HCT116 (cell line): ENCODE measurements around the gene BICD1.

Experiments used
- CEBPB ChIP-seq: IDR thresholded peaks from 2 replicates; pipeline ENCODE4 v1.6.1; 2012; ENCODE audit warnings: low read depth
- EGR1 ChIP-seq: IDR thresholded peaks from 2 replicates; pipeline ENCODE4 v1.6.1; 2012; ENCODE audit warnings: low read depth
- ELF1 ChIP-seq: IDR thresholded peaks from 2 replicates; pipeline ENCODE4 v1.6.1; 2012; ENCODE audit warnings: low read depth, borderline replicate concordance
- EZH2 ChIP-seq: fragments of 200-600 bp; sonication (generic); IDR thresholded peaks from 2 replicates; pipeline ENCODE4 v1.6.1; 2017; ENCODE audit warnings: antibody characterized with exemption, mixed run types
- JUND ChIP-seq: IDR thresholded peaks from 2 replicates; pipeline ENCODE4 v1.6.1; 2012
- POLR2A ChIP-seq: IDR thresholded peaks from 2 replicates; pipeline ENCODE4 v1.7.0; 2011; ENCODE audit warnings: borderline replicate concordance; ENCODE audit not compliant: insufficient read depth, insufficient read length; ENCODE audit errors: extremely low read depth
- POLR2AphosphoS5 ChIP-seq: IDR thresholded peaks from 2 replicates; pipeline ENCODE4 v1.6.1; 2011; ENCODE audit warnings: mild to moderate bottlenecking, low read depth, low read length, moderate library complexity
- SIN3A ChIP-seq: IDR thresholded peaks from 2 replicates; pipeline ENCODE4 v1.6.1; 2012; ENCODE audit warnings: low read depth
- TCF7L2 ChIP-seq: IDR thresholded peaks from 2 replicates; pipeline ENCODE4 v1.7.0; 2011; ENCODE audit warnings: borderline replicate concordance, inconsistent platforms; ENCODE audit not compliant: insufficient read depth, insufficient read length; ENCODE audit errors: extremely low read depth
- YY1 ChIP-seq: IDR thresholded peaks from 2 replicates; pipeline ENCODE4 v1.6.1; 2011; ENCODE audit warnings: low read length, low read depth, moderate library complexity, mild to moderate bottlenecking; ENCODE audit not compliant: insufficient replicate concordance; ENCODE audit errors: extremely low read depth
- ZNF274 ChIP-seq: fragments of 200-500 bp; sonication (Bioruptor generic); IDR thresholded peaks from 2 replicates; pipeline ENCODE4 v1.6.1; 2014; ENCODE audit warnings: mild to moderate bottlenecking, low read depth, low read length, inconsistent platforms
- TF ChIP-seq, protein P1 (sequence below), 3 experiments: fragments of 200-600 bp in 1 of 3; sonication (generic) in 1 of 3; IDR thresholded peaks in 2 of 3; conservative IDR thresholded peaks in 1 of 3; 2 replicates each; pipeline ENCODE4 v1.5.1; 2012 to 2017; ENCODE audit warnings: low read depth in 2 of 3, low read length in 2 of 3, antibody characterized with exemption in 1 of 3, borderline replicate concordance in 1 of 3, control low read depth in 1 of 3, mild to moderate bottlenecking in 1 of 3, mixed read lengths in 1 of 3, mixed run types in 1 of 3, moderate library complexity in 1 of 3; ENCODE audit not compliant: insufficient read depth in 1 of 3
- TF ChIP-seq, protein P2 (sequence below): IDR thresholded peaks from 2 replicates; pipeline ENCODE4 v1.6.1; 2012; ENCODE audit warnings: low read depth
- TF ChIP-seq, protein P3 (sequence below): IDR thresholded peaks from 2 replicates; pipeline ENCODE4 v1.6.1; 2012

DNA sequence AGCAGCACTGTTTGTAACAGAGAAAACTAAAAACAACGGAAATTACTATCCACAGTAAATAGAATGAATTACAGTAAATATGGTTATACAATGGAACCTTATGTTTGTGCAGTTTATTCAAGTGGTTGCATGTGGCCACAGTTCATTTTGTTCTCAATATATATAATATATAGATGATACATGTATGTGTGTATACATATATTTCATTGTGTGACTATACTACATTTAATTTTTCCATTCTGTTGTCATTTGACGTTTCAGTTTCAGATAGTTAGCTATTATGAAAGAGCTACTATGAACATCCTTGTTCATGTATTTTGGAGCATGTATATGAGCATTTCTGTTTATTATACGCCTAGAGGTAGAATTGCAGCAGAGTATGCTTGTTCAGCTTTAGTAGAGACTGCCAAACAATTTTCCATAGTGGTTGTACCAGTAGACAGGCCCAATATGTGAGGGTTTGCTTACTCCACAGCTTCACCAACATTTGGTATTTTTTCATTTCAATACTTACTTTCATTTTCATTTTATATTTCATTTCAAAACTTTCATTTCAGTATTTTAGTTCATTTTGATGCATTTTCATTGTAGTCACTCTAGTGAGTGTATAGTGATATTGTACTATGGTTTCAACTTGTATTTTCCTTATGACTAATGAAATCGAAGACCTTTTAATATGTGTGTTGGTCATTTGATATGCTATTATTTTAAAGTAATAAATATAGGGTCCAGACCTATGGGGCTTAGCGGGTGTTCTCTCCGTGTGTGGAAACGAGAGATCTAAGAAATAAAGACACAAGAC lies 151.2 kb downstream of the BICD1 start:
- TF ChIP-seq YY1, result no peak
- no peak for TF ChIP-seq POLR2A
- TF ChIP-seq JUND, result no peak
- no peak for TF ChIP-seq POLR2AphosphoS5
- TF ChIP-seq, protein P1, sequence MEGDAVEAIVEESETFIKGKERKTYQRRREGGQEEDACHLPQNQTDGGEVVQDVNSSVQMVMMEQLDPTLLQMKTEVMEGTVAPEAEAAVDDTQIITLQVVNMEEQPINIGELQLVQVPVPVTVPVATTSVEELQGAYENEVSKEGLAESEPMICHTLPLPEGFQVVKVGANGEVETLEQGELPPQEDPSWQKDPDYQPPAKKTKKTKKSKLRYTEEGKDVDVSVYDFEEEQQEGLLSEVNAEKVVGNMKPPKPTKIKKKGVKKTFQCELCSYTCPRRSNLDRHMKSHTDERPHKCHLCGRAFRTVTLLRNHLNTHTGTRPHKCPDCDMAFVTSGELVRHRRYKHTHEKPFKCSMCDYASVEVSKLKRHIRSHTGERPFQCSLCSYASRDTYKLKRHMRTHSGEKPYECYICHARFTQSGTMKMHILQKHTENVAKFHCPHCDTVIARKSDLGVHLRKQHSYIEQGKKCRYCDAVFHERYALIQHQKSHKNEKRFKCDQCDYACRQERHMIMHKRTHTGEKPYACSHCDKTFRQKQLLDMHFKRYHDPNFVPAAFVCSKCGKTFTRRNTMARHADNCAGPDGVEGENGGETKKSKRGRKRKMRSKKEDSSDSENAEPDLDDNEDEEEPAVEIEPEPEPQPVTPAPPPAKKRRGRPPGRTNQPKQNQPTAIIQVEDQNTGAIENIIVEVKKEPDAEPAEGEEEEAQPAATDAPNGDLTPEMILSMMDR (IDR thresholded peaks at IDR 0.05 in 2 of 3, conservative IDR thresholded peaks at IDR 0.05 in 1 of 3; ENCODE audit: borderline replicate concordance in 1 of 3, insufficient read depth in 1 of 3, low read depth in 2 of 3, low read length in 2 of 3), result no peak
- TF ChIP-seq TCF7L2, result no peak
- TF ChIP-seq SIN3A, result no peak
- no peak for TF ChIP-seq EZH2
- TF ChIP-seq CEBPB, result no peak
- no peak for TF ChIP-seq ZNF274
- TF ChIP-seq, protein P2, sequence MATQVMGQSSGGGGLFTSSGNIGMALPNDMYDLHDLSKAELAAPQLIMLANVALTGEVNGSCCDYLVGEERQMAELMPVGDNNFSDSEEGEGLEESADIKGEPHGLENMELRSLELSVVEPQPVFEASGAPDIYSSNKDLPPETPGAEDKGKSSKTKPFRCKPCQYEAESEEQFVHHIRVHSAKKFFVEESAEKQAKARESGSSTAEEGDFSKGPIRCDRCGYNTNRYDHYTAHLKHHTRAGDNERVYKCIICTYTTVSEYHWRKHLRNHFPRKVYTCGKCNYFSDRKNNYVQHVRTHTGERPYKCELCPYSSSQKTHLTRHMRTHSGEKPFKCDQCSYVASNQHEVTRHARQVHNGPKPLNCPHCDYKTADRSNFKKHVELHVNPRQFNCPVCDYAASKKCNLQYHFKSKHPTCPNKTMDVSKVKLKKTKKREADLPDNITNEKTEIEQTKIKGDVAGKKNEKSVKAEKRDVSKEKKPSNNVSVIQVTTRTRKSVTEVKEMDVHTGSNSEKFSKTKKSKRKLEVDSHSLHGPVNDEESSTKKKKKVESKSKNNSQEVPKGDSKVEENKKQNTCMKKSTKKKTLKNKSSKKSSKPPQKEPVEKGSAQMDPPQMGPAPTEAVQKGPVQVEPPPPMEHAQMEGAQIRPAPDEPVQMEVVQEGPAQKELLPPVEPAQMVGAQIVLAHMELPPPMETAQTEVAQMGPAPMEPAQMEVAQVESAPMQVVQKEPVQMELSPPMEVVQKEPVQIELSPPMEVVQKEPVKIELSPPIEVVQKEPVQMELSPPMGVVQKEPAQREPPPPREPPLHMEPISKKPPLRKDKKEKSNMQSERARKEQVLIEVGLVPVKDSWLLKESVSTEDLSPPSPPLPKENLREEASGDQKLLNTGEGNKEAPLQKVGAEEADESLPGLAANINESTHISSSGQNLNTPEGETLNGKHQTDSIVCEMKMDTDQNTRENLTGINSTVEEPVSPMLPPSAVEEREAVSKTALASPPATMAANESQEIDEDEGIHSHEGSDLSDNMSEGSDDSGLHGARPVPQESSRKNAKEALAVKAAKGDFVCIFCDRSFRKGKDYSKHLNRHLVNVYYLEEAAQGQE, result no peak
- no peak for TF ChIP-seq ELF1
- no peak for TF ChIP-seq EGR1
- TF ChIP-seq, protein P3, sequence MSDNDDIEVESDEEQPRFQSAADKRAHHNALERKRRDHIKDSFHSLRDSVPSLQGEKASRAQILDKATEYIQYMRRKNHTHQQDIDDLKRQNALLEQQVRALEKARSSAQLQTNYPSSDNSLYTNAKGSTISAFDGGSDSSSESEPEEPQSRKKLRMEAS, result no peak
